NB4 (cell line): ENCODE results near the gene LTBP1.

Experiments used
- TF ChIP-seq, protein P1 (sequence below): IDR thresholded peaks from 2 replicates; pipeline ENCODE4 v1.6.1; 2011; ENCODE audit warnings: low read depth, low read length
- TF ChIP-seq, protein P2 (sequence below): IDR thresholded peaks from one replicate; pipeline ENCODE4 v1.5.1; 2012; ENCODE audit warnings: low read depth, low read length

DNA sequence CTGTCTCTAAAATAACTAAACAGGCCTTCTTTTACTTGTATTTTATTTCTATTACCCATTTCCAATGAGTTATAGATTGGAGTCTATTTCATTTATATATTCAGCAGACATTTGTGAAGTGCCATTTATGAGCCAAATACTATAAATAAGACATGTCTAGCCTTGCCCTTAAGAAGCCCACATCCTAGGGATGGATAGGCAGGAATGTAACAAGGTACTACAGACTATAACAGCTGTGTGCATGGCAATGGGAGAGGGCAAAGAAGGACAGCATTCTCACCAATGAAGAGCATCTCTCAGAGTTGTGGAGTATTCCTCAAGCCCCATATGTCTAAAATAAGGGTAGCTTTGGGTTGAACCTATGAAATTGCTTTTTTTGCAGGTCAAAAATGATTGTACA, 367.8 kb downstream of the LTBP1 start:
- TF ChIP-seq, protein P1, sequence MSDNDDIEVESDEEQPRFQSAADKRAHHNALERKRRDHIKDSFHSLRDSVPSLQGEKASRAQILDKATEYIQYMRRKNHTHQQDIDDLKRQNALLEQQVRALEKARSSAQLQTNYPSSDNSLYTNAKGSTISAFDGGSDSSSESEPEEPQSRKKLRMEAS, result no peak
- TF ChIP-seq, protein P2, sequence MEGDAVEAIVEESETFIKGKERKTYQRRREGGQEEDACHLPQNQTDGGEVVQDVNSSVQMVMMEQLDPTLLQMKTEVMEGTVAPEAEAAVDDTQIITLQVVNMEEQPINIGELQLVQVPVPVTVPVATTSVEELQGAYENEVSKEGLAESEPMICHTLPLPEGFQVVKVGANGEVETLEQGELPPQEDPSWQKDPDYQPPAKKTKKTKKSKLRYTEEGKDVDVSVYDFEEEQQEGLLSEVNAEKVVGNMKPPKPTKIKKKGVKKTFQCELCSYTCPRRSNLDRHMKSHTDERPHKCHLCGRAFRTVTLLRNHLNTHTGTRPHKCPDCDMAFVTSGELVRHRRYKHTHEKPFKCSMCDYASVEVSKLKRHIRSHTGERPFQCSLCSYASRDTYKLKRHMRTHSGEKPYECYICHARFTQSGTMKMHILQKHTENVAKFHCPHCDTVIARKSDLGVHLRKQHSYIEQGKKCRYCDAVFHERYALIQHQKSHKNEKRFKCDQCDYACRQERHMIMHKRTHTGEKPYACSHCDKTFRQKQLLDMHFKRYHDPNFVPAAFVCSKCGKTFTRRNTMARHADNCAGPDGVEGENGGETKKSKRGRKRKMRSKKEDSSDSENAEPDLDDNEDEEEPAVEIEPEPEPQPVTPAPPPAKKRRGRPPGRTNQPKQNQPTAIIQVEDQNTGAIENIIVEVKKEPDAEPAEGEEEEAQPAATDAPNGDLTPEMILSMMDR, result no peak
